Activated CD4-positive, alpha-beta T cell treated with anti-CD3 and anti-CD28 coated beads for 24 hours (primary cell): ENCODE measurements around the gene LYPD8.

ENCODE experiments used
- DNase-seq, 2 donors: peaks; one replicate each; pipeline ENCODE4 v3.0.0-alpha.2; 2020; ENCODE audit warnings: low read depth in 2 of 2

LYPD8 gene

GRCh38 chr1:248757784-248758195, 2.2 kb upstream of the LYPD8 start:
- DNase-seq: no peak

GRCh38 chr1:248756636-248757035, 1.1 kb upstream of the LYPD8 start:
- DNase-seq: no peak

- DNase-seq: no peak
Measured at GRCh38 chr1:248756151-248756550, 592 bp upstream of the LYPD8 start.

DNA sequence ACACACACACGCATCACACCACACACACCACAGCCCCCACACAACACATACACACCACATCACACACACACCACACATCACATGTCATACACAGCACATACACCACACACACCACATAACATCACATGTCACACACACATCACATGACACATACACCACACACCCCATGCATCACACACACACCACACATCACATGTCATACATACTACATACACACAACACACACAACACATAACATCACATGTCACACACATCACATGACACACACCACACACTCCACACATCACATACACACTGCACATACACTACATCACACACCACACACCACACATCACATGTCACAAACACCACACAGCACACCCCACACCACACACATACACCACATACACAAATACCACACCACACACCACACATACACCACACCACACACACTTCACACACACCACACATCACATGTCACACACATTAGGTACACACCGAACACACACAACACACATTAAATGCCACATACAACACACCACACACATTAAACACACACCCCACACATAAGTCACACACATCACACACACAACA, 1.8 kb downstream of the LYPD8 start:
- no peak for DNase-seq

GRCh38 chr1:248753029-248753594, 2.4 kb downstream of the LYPD8 start:
- DNase-seq: no peak

- no peak for DNase-seq
Measured at GRCh38 chr1:248752161-248753028, 3.2 kb downstream of the LYPD8 start.

DNA sequence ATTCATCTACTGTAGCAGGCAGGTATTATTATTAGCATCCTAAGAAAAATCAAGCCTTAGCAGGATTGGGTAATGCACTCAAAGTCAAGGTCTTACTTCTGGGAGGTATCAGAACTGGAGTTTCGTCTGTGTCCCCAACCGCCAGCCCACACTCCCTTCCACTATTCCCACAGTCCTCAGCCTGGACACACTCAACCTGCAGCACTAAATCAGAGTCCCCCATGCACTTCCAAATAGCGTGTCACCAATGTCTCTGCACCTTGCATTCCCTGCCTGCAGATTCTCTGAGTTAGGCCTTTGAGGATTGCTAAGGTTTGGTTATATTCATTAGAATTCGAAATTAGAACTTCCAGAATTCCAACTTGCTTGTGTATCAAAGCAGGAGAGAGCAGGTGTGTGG, 3.9 kb downstream of the LYPD8 start:
- DNase-seq: no peak

DNA sequence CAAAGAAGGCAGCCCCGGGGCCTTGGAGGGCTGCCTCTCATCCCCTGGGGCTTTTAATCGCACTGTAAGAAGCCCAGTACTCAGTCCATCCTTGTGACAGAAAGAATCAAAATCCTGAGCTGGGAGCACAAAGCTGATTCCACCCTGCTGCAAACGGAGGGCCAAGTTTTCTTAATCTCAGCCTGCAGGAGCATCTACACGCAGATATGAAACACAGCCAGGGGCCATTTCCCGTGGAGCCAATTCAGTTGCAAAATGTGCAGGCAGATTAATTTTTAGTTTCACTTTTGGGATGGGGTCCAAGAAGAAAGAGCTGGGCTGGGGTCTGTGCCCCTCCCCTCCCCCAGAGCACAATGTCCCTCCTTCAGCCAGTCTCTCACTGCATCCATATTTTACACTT, 4.4 kb downstream of the LYPD8 start:
- DNase-seq: no peak

DNA sequence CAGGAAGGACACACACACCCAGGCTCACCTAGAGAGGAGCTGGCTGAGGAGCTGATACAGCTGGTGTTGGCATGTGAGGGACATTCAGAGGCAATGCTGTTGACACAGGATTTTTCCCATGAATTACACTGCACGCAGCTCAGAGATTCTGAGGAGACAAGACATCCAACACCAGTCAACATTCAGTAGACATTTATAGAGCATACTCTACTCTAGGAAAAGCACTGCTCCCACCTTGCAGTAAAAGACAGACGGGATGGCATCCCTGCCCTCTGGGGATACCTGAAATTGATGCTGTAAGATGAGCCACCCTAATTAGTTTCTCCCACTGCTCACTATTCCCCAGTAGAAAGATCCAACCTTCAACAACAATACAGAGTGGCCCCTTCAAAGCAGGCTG, 5.1 kb downstream of the LYPD8 start:
- DNase-seq: no peak

DNA sequence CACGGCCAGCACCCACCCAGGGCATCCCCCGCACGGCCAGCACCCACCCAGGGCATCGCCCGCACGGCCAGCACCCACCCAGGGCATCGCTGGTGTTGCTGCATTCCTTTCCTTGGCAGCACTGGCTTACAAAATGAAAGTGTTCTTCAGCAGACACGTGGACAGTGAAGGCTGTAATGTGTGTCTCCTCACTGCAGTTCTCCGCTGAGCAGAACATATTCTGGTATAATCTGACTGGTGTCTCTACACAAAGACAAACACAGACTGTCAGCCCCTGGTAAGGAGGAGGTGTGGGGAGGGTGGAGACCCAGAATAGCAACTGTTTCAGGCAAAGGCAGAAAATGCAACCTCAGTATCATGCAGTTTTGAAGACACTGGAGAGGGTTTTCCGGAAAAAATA, 7.3 kb downstream of the LYPD8 start:
- no peak for DNase-seq

GRCh38 chr1:248740876-248741275, 14.7 kb downstream of the LYPD8 start:
- DNase-seq: no peak

DNA sequence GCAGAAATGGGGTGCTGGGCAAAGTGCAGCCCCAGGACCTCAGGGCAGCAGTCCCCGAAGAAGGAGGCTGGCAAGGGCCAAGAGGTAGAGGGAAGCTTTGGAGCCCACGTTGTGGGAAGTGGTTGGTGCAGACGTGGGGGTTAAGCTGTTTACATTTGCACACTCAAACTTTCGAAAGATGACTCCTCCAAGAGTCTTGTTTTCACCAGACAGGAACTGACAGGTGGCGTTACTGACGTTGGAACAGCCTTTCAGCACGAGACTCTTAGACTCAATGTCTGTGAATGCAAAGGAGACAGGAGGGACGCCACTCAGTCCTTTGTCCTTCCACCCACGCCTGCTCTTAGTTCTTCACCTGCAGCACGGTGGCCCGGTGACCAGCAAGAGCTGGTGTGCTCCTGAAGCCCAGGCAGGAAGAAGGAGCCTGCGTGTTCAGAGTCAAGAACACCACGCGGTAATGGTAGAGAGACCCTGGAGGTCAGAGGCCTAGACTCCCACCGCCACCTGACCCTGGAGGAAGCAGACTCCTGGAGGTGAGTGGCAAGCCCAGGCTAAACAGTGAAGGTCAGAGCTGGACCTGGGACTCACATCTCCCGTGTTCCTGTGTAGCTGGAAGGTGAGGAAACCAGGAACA, 15.9 kb downstream of the LYPD8 start:
- DNase-seq: no peak

GRCh38 chr1:248737457-248737856, 18.1 kb downstream of the LYPD8 start:
- DNase-seq: no peak

GRCh38 chr1:248736977-248737376, 18.6 kb downstream of the LYPD8 start:
- no peak for DNase-seq

DNA sequence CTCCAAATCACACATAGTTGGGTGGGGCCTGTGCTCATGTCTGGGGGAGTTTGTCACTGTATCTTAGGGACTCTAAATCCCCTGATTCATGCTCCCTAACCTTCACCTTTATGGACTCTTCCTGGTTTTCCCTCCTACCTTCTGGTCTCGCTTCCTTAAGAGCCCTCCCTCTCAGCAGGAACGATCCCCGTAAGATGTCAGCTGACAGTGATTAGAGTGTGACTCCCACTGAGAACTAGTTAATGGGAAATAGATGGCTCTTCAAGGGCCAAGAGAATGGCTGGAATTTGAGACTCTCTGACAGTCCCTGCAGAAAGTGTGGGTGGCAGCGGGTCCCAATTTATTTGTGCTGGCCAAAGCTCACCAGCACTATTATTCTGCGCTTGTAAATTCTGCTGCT, 22.0 kb downstream of the LYPD8 start:
- DNase-seq: no peak

DNA sequence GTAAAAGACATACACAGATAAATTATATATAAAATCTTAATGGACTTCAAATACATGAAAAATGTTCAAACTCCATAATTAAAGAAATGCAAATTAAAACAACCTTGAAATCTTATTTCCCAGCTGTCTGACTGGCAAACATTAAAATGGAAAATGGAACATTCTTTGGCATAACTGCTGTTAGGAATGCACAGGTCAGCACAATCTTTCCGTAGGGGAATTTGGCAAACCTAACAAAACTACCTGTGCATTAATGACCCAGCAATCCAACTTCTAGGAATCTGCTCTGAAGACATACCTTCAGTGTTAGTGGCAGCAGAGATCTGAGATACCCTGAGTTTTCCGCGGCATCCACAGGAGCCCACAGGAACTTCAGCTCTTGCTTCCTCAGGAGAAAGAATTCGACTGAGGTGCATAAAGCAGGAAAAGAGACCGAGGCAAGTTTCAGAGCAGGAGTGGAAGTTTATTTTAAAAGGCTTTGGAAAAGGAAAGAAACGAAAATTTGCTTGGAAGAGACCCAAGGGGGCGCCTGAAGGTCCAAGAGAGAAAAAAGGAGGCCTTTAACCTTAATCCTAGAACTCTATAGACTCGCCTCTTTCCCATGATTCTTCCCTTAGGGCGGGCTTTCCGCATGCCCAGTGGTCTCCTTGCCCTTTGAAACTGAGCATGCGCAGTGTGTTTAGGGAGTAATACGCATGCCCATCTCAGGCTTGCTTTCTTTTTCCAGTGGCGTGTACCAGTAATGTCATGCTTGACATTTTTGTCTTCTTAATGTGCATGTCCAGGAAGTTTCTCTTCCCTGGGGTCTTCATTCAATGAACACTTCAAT, 24.8 kb downstream of the LYPD8 start:
- no peak for DNase-seq

DNA sequence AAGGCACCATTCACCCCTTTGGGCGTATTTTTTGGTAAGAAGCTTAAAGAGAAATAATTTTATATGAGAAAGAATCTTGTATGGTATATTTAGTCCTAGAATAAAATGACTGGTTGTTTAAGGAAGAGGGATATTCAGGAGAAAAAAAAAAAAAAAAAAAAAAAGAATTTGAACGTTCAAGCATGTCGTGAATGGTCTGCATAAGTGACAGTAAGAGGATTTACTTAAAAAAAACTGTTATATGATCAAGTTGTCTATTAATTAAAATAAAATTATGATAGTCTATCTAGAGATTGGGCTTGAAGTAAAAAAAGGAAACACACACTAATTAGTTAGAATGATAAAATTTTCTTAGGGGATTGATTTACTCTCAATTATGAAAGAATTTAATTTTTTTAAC, 41.3 kb downstream of the LYPD8 start:
- no peak for DNase-seq

- no peak for DNase-seq
Measured at GRCh38 chr1:248710305-248710900, 45.2 kb downstream of the LYPD8 start.

GRCh38 chr1:248704606-248705005, 51.0 kb downstream of the LYPD8 start:
- DNase-seq: no peak

DNA sequence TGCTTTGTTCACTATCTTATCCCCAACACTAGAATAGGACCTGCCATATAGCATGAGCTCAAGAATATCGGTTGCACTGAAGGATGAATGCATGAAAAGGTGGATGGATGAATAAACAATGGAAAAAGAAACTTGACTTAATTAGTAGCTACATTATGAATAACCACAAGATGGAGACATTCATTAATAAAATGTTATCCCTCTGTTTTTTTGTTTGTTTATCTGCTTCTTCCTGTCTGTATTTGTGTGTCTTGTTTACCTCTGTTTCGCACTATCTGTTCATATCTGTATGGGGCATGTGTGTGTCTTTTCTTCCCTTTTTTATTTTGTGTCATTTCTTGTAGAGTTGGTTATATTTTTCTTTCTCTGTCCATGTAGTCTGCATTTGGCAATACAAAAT, 51.9 kb downstream of the LYPD8 start:
- no peak for DNase-seq

DNA sequence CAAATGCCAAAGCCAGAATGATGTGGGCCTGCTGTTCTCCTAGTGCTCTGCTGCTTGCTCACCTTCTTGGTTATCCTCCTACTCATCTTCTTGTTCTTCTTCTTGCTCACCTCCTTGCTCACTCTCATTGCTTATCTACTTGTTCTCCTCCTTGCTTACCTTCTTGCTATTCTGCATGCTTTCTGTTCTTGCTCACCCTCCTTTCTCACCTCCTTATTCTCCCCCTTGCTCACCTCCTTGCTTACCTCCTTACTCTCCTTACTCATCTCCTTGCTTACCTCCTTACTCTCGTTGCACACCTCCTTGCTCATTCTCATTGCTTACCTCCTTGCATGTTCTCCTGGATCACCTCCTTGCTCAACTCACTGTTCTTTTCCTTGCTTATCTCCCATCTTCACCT, 52.8 kb downstream of the LYPD8 start, which contains the start of gene OR14I1:
TSS of gene OR14I1 (minus strand) at position 53 of the 400 bp plus-strand sequence.
- DNase-seq: no peak
